ENCODE data around the gene ARHGEF17. TPM values are rescaled to one million over a fixed set of nuclear protein-coding genes. Genes with fewer than 3 reads are reported as not detected.

ARHGEF17 gene
- total and polyA plus RNA-seq, 2 of the 13 experiments (the other 11 are each of a cell fraction or from before 2014, with no cell fraction given): 10.7 to 28.8 TPM

- no peak for TF ChIP-seq RNF219 (CRISPR knock-in tag; IDR thresholded peaks at IDR 0.05)
- TF ChIP-seq, protein P1, sequence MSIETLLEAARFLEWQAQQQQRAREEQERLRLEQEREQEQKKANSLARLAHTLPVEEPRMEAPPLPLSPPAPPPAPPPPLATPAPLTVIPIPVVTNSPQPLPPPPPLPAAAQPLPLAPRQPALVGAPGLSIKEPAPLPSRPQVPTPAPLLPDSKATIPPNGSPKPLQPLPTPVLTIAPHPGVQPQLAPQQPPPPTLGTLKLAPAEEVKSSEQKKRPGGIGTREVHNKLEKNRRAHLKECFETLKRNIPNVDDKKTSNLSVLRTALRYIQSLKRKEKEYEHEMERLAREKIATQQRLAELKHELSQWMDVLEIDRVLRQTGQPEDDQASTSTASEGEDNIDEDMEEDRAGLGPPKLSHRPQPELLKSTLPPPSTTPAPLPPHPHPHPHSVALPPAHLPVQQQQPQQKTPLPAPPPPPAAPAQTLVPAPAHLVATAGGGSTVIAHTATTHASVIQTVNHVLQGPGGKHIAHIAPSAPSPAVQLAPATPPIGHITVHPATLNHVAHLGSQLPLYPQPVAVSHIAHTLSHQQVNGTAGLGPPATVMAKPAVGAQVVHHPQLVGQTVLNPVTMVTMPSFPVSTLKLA (IDR thresholded peaks at IDR 0.05): no peak
- TF ChIP-seq RFX5 (IDR thresholded peaks at IDR 0.05; ENCODE audit: low read depth, low read length): no peak
- TF ChIP-seq ZNF558 (CRISPR knock-in tag; IDR thresholded peaks at IDR 0.05; ENCODE audit: borderline replicate concordance): no peak
- no peak; the same call in none of the 2 replicates for TF ChIP-seq SALL1 (CRISPR knock-in tag; IDR thresholded peaks at IDR 0.05)
- no peak for TF ChIP-seq ZNF326 (CRISPR knock-in tag; IDR thresholded peaks at IDR 0.05; ENCODE audit: borderline replicate concordance)
- TF ChIP-seq ZNF816 (CRISPR knock-in tag; IDR thresholded peaks at IDR 0.05; ENCODE audit: borderline replicate concordance): no peak
- TF ChIP-seq, protein P2, sequence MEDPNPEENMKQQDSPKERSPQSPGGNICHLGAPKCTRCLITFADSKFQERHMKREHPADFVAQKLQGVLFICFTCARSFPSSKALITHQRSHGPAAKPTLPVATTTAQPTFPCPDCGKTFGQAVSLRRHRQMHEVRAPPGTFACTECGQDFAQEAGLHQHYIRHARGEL (CRISPR knock-in tag; IDR thresholded peaks at IDR 0.05): no peak
- no peak for TF ChIP-seq ZNF704 (CRISPR knock-in tag; IDR thresholded peaks at IDR 0.05; ENCODE audit: borderline replicate concordance)
- 0 out of 2 replicates have a peak, but pooled peaks have one; percentile 1 for TF ChIP-seq ARID2 (CRISPR knock-in tag; IDR thresholded peaks at IDR 0.05; ENCODE audit: borderline replicate concordance)
- TF ChIP-seq SOX6 (IDR thresholded peaks at IDR 0.05): no peak
- peak; percentile 58 for TF ChIP-seq SOX6 (CRISPR knock-in tag; IDR thresholded peaks at IDR 0.05)
- TF ChIP-seq HMGXB4 (CRISPR knock-in tag; IDR thresholded peaks at IDR 0.05; ENCODE audit: borderline replicate concordance in 1 of 2, low read depth in 1 of 2): peak; percentile 72 to 75; a peak in 3 of 4 replicates
- no peak for TF ChIP-seq ZNF329 (CRISPR knock-in tag; IDR thresholded peaks at IDR 0.05; ENCODE audit: low read depth)
- TF ChIP-seq PRPF4 (IDR thresholded peaks at IDR 0.05; ENCODE audit: low read depth, low read length, poor library complexity, severe bottlenecking): no peak
- TF ChIP-seq, protein P3, sequence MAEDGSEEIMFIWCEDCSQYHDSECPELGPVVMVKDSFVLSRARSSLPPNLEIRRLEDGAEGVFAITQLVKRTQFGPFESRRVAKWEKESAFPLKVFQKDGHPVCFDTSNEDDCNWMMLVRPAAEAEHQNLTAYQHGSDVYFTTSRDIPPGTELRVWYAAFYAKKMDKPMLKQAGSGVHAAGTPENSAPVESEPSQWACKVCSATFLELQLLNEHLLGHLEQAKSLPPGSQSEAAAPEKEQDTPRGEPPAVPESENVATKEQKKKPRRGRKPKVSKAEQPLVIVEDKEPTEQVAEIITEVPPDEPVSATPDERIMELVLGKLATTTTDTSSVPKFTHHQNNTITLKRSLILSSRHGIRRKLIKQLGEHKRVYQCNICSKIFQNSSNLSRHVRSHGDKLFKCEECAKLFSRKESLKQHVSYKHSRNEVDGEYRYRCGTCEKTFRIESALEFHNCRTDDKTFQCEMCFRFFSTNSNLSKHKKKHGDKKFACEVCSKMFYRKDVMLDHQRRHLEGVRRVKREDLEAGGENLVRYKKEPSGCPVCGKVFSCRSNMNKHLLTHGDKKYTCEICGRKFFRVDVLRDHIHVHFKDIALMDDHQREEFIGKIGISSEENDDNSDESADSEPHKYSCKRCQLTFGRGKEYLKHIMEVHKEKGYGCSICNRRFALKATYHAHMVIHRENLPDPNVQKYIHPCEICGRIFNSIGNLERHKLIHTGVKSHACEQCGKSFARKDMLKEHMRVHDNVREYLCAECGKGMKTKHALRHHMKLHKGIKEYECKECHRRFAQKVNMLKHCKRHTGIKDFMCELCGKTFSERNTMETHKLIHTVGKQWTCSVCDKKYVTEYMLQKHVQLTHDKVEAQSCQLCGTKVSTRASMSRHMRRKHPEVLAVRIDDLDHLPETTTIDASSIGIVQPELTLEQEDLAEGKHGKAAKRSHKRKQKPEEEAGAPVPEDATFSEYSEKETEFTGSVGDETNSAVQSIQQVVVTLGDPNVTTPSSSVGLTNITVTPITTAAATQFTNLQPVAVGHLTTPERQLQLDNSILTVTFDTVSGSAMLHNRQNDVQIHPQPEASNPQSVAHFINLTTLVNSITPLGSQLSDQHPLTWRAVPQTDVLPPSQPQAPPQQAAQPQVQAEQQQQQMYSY (CRISPR knock-in tag; IDR thresholded peaks at IDR 0.05): no peak
Measured at GRCh38 chr11:73307323-73308002, 613 bp upstream of the ARHGEF17 start (continued).

Measured in HepG2 (cell line).